Endodermal cell (in vitro differentiated cells): Measurements from ENCODE around the gene REC114. TPM values are rescaled to one million over a fixed set of nuclear protein-coding genes. Genes with fewer than 3 reads are reported as not detected.

ENCODE experiments used
- DNase-seq: peaks from one replicate; pipeline ENCODE4 v3.0.0-alpha.2; 2017
- H3K27ac ChIP-seq: 2 replicates; pipeline ENCODE4 v1.5.1; 2013; ENCODE audit warnings: mild to moderate bottlenecking, low read depth, low read length, moderate library complexity
- H3K27me3 ChIP-seq: 2 replicates; pipeline ENCODE4 v1.6.1; 2013; ENCODE audit warnings: mild to moderate bottlenecking, low read length, moderate library complexity; ENCODE audit not compliant: insufficient read depth, control insufficient read depth, poor library complexity, severe bottlenecking
- H3K36me3 ChIP-seq: 2 replicates; pipeline ENCODE4 v1.7.0; 2013; ENCODE audit warnings: mild to moderate bottlenecking, low read length, moderate library complexity; ENCODE audit not compliant: control insufficient read depth, insufficient read depth
- H3K4me1 ChIP-seq: one replicate; pipeline ENCODE4 v1.7.0; 2013; ENCODE audit warnings: low read length; ENCODE audit not compliant: control insufficient read depth, insufficient read depth
- H3K4me3 ChIP-seq: 2 replicates; pipeline ENCODE4 v1.5.1; 2013; ENCODE audit warnings: mild to moderate bottlenecking, low read length, moderate library complexity
- H3K9ac ChIP-seq: 2 replicates; pipeline ENCODE4 v1.6.1; 2013; ENCODE audit warnings: mild to moderate bottlenecking, low read length, moderate library complexity; ENCODE audit not compliant: poor library complexity, severe bottlenecking; ENCODE audit errors: extremely low read depth
- H3K9me3 ChIP-seq: 2 replicates; pipeline ENCODE4 v1.6.1; 2013; ENCODE audit warnings: mild to moderate bottlenecking, low read length, moderate library complexity; ENCODE audit not compliant: control insufficient read depth
- H3K27ac Mint-ChIP-seq: 2 replicates; pipeline ENCODE4 v1.8.0; 2020; ENCODE audit warnings: mixed read lengths
- H3K27me3 Mint-ChIP-seq: 2 replicates; pipeline ENCODE4 v1.8.0; 2021; ENCODE audit warnings: mild to moderate bottlenecking, mixed read lengths; ENCODE audit not compliant: insufficient read depth
- H3K36me3 Mint-ChIP-seq: 2 replicates; pipeline ENCODE4 v1.8.0; 2020; ENCODE audit warnings: low read depth, mixed read lengths
- H3K4me1 Mint-ChIP-seq: 2 replicates; pipeline ENCODE4 v1.8.0; 2020; ENCODE audit warnings: mixed read lengths
- H3K4me3 Mint-ChIP-seq: 2 replicates; pipeline ENCODE4 v1.8.0; 2020; ENCODE audit warnings: mild to moderate bottlenecking, moderate library complexity, mixed read lengths
- H3K9me3 Mint-ChIP-seq: 2 replicates; pipeline ENCODE4 v1.8.0; 2020; ENCODE audit warnings: mild to moderate bottlenecking, mixed read lengths
- CTCF ChIP-seq: fragments of 200-600 bp; sonication (generic); conservative IDR thresholded peaks from 2 replicates; pipeline ENCODE4 v1.5.0; 2021; ENCODE audit warnings: antibody characterized with exemption, mild to moderate bottlenecking
- WGBS, 2 experiments: methylation state at CpG; one replicate each; pipeline versions ENCODE4 v1.1.5 to v1.1.7; 2013; ENCODE audit warnings: missing lambda C conversion rate in 2 of 2, mixed read lengths in 1 of 2; ENCODE audit not compliant: insufficient coverage in 1 of 2, insufficient read length in 1 of 2; 5-methylcytosine and 5-hydroxymethylcytosine counted together
- total RNA-seq, 2 donors: library from RNA; stranded (reverse); fragmentation: NEBNext Ultra II Directional in 1 of 2; extraction: Animal tissue kit (Norgen Biotek cat#: 25700) in 1 of 2; gene quantifications; 2 replicates in 1 of 2; 3 replicates in 1 of 2; pipeline ENCODE4 v1.2.1, GENCODE V29; 2021

REC114 gene
- total RNA-seq, 2 donors from 2014 or later = not detected

- Histone ChIP-seq H3K36me3 (no peaks in the 10 kb centered on the region), H3K27me3 (no peaks in the 10 kb centered on the region), H3K9ac (no peak overlapping the region), H3K4me1 (peaks cover 20% of the 10 kb centered on the region), H3K4me3 (peak overlapping the region; percentile 48), H3K9me3 (no peaks in the 10 kb centered on the region), H3K27ac (peak overlapping the region; percentile 50)
- Mint-ChIP-seq H3K27me3 (no peaks in the 10 kb centered on the region), H3K9me3 (no peaks in the 10 kb centered on the region), H3K36me3 (peaks cover under 1% of the 10 kb centered on the region), H3K4me3 (no peak overlapping the region), H3K4me1 (peaks cover 44% of the 10 kb centered on the region), H3K27ac (no peak overlapping the region)
- TF ChIP-seq CTCF = no peak
- no peak for DNase-seq
- 90% methylated on average over 4 to 5 of the region's 5 CpGs for whole genome bisulfite sequencing, 2 experiments
Measured at GRCh38 chr15:73600413-73601335, 157.7 kb downstream of the REC114 start.

GRCh38 chr15:73601451-73602445 is 158.8 kb downstream of the REC114 start:
- no peak overlapping the region for H3K4me3 Mint-ChIP-seq
- no peak overlapping the region for H3K27ac Mint-ChIP-seq
- 62 to 65% methylated on average over 4 to 7 of the region's 7 CpGs for WGBS, 2 experiments
- H3K4me1 ChIP-seq = peaks cover 20% of the 10 kb centered on the region
- peak overlapping the region; percentile 65 for H3K27ac ChIP-seq
- H3K9me3 ChIP-seq = no peaks in the 10 kb centered on the region
- peaks cover 2% of the 10 kb centered on the region for H3K36me3 Mint-ChIP-seq
- H3K9me3 Mint-ChIP-seq = no peaks in the 10 kb centered on the region
- H3K36me3 ChIP-seq = no peaks in the 10 kb centered on the region
- no peak for TF ChIP-seq CTCF
- peaks cover 43% of the 10 kb centered on the region for H3K4me1 Mint-ChIP-seq
- peaks cover under 1% of the 10 kb centered on the region for H3K27me3 Mint-ChIP-seq
- no peak for DNase-seq
- H3K27me3 ChIP-seq = no peaks in the 10 kb centered on the region
- H3K4me3 ChIP-seq = no peak overlapping the region
- no peak overlapping the region for H3K9ac ChIP-seq

- Mint-ChIP-seq H3K9me3 (no peaks in the 10 kb centered on the region), H3K4me1 (peaks cover 45% of the 10 kb centered on the region)
- H3K4me3 ChIP-seq = peak overlapping the region; percentile 9
Measured at GRCh38 chr15:73602446-73602843, 159.5 kb downstream of the REC114 start.

More at GRCh38 chr15:73602446-73602843, 159.5 kb downstream of the REC114 start:
- no peak for TF ChIP-seq CTCF
- H3K4me3 Mint-ChIP-seq = no peak overlapping the region
- H3K4me1 ChIP-seq = peaks cover 20% of the 10 kb centered on the region
- no peaks in the 10 kb centered on the region for H3K9me3 ChIP-seq
- H3K27ac Mint-ChIP-seq = no peak overlapping the region
- H3K36me3 Mint-ChIP-seq = peaks cover 2% of the 10 kb centered on the region
- no peaks in the 10 kb centered on the region for H3K36me3 ChIP-seq
- no peaks in the 10 kb centered on the region for H3K27me3 ChIP-seq
- H3K27me3 Mint-ChIP-seq = peaks cover 3% of the 10 kb centered on the region
- WGBS, 2 experiments = 17 to 19% methylated on average over 1 of the region's 1 CpG
- no peak for DNase-seq
- H3K9ac ChIP-seq = no peak overlapping the region
- peak overlapping the region; percentile 65 for H3K27ac ChIP-seq
